Mucosa of descending colon (tissue), 3 donors: ENCODE data around the gene SUSD6. TPM values are rescaled to one million over a fixed set of nuclear protein-coding genes. Genes with fewer than 3 reads are reported as not detected.

ENCODE experiments used
- ATAC-seq: fragments of 200-7000 bp; cut with Tn5 transposase; one replicate; pipeline ENCODE4 v1.9.1; 2020; ENCODE audit warnings: mild to moderate bottlenecking, moderate library complexity
- DNase-seq, 3 donors: peaks; one replicate each; pipeline ENCODE4 v3.0.0-alpha.2; 2020
- H3K36me3 ChIP-seq: fragments of 200-600 bp; one replicate; pipeline ENCODE4 v1.8.0; 2021; ENCODE audit warnings: low read depth, mild to moderate bottlenecking
- H3K4me1 ChIP-seq: fragments of 200-600 bp; one replicate; pipeline ENCODE4 v1.8.0; 2021; ENCODE audit warnings: low read depth, mild to moderate bottlenecking
- H3K4me3 ChIP-seq: fragments of 200-600 bp; one replicate; pipeline ENCODE4 v1.8.0; 2021; ENCODE audit warnings: mild to moderate bottlenecking
- H3K9me3 ChIP-seq: fragments of 200-600 bp; one replicate; pipeline ENCODE4 v1.8.0; 2021; ENCODE audit warnings: mild to moderate bottlenecking
- intact Hi-C, 2 donors: fragments of 100-400 bp; cut with DNase I in 1 of 2; cut with micrococcal nuclease in 1 of 2; formaldehyde crosslinking; loops; one replicate each; pipeline versions ENCODE4 v1.11.0 to v1.11.1; 2022; cut with DNase I, micrococcal nuclease
- total RNA-seq, 3 donors: library from RNA; stranded (reverse); fragmentation: NEBNext Ultra II Directional in 2 of 3; extraction: Animal tissue kit (Norgen Biotek cat#: 25700) in 2 of 3; gene quantifications; one replicate each; pipeline versions ENCODE4 v1.2.1 to v1.2.4, GENCODE V29; 2021 to 2023
- TF ChIP-seq, protein P1 (sequence below): fragments of 200-600 bp; IDR thresholded peaks from one replicate; pipeline ENCODE4 v1.8.0; 2022; ENCODE audit warnings: antibody characterized with exemption, mild to moderate bottlenecking
- donor health status: DM: no; HTN: no; CAD: no; lungs with moderate emphysema.
- donor health status: DM: no; HTN: no; CAD: no.
- donor health status: DM: no; HTN: yes; CAD: no.

SUSD6 gene
- total RNA-seq, 3 donors from 2014 or later: 56.3 to 98.3 (median 95.6) TPM

DNA sequence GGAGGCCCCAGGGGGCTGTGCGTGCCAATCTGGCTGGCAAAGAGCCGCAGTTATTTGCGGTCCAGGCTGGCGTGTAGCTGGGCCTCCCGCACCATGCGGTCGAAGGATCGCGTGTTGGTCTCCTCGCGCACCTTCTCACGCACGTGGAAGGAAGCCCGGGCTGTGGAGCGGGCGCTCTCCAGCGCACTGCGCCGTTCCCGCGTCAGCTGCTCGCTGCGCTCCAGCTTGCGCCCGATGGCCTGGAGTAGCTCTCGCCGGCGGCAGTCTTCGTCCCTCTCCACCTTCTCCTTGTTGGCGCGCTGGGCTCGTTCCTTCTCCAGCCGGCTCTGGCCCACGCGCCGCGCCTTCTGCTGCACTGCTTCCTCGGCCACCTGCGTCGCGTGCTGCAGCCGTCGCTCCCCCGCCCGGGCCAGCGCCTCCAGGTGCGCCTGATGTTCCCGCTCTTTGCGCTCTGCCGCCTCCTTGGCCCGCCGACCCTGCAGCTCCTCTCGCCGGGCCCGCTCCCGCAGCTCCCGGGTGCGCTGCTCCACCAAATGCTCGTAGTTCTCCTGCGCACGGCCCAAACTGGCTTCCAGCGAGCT is 39.9 kb upstream of the SUSD6 start:
- ATAC-seq: peak; percentile 13
- peaks cover 24% of the 10 kb centered on the region for H3K4me1 ChIP-seq
- TF ChIP-seq, protein P1, sequence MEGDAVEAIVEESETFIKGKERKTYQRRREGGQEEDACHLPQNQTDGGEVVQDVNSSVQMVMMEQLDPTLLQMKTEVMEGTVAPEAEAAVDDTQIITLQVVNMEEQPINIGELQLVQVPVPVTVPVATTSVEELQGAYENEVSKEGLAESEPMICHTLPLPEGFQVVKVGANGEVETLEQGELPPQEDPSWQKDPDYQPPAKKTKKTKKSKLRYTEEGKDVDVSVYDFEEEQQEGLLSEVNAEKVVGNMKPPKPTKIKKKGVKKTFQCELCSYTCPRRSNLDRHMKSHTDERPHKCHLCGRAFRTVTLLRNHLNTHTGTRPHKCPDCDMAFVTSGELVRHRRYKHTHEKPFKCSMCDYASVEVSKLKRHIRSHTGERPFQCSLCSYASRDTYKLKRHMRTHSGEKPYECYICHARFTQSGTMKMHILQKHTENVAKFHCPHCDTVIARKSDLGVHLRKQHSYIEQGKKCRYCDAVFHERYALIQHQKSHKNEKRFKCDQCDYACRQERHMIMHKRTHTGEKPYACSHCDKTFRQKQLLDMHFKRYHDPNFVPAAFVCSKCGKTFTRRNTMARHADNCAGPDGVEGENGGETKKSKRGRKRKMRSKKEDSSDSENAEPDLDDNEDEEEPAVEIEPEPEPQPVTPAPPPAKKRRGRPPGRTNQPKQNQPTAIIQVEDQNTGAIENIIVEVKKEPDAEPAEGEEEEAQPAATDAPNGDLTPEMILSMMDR: no peak
- intact Hi-C loops: no loop called here
- H3K4me3 ChIP-seq: no peak overlapping the region
- no peaks in the 10 kb centered on the region for H3K9me3 ChIP-seq
- no peaks in the 10 kb centered on the region for H3K36me3 ChIP-seq
- peak in 1 of 3 donors; percentile 27 for DNase-seq

- ATAC-seq (peak; percentile 60), DNase-seq (peak in 1 of 3 donors; percentile 59)
- intact Hi-C loops: no loop called here
- TF ChIP-seq, protein P1: no peak
- Histone ChIP-seq H3K4me1 (peaks cover 24% of the 10 kb centered on the region), H3K36me3 (no peaks in the 10 kb centered on the region), H3K9me3 (no peaks in the 10 kb centered on the region), H3K4me3 (no peak overlapping the region)
Measured at GRCh38 chr14:69572030-69572840, 39.2 kb upstream of the SUSD6 start.

- Histone ChIP-seq H3K9me3 (no peaks in the 10 kb centered on the region), H3K4me1 (peaks cover 24% of the 10 kb centered on the region), H3K36me3 (no peaks in the 10 kb centered on the region), H3K4me3 (no peak overlapping the region)
- DNase-seq: no peak
- ATAC-seq: no peak
- intact Hi-C loops: no loop called here
- TF ChIP-seq, protein P1: no peak
Measured at GRCh38 chr14:69572841-69573135, 38.6 kb upstream of the SUSD6 start.

- no peak for ATAC-seq
- H3K4me1 ChIP-seq: peaks cover 24% of the 10 kb centered on the region
- TF ChIP-seq, protein P1: no peak
- intact Hi-C loops: no loop called here
- no peaks in the 10 kb centered on the region for H3K9me3 ChIP-seq
- H3K36me3 ChIP-seq: no peaks in the 10 kb centered on the region
- H3K4me3 ChIP-seq: no peak overlapping the region
- no peak for DNase-seq
Measured at GRCh38 chr14:69573205-69573830, 38.1 kb upstream of the SUSD6 start.

GRCh38 chr14:69573831-69574262 is 37.5 kb upstream of the SUSD6 start:
- no peaks in the 10 kb centered on the region for H3K36me3 ChIP-seq
- H3K4me3 ChIP-seq: no peak overlapping the region
- H3K9me3 ChIP-seq: no peaks in the 10 kb centered on the region
- TF ChIP-seq, protein P1: no peak
- ATAC-seq: no peak
- peaks cover 24% of the 10 kb centered on the region for H3K4me1 ChIP-seq
- DNase-seq: no peak
- intact Hi-C loops: no loop called here
